ENCODE results near the gene SPIN3. TPM values are rescaled to one million over a fixed set of nuclear protein-coding genes. Genes with fewer than 3 reads are reported as not detected.
A peak's percentile ranks its signal among the peaks of the same experiment; 100 is the strongest.

Gene SPIN3
- total and polyA plus RNA-seq, 2 of the 13 experiments (the other 11 are each of a cell fraction or from before 2014, with no cell fraction given): 8.4 to 8.8 TPM

DNA sequence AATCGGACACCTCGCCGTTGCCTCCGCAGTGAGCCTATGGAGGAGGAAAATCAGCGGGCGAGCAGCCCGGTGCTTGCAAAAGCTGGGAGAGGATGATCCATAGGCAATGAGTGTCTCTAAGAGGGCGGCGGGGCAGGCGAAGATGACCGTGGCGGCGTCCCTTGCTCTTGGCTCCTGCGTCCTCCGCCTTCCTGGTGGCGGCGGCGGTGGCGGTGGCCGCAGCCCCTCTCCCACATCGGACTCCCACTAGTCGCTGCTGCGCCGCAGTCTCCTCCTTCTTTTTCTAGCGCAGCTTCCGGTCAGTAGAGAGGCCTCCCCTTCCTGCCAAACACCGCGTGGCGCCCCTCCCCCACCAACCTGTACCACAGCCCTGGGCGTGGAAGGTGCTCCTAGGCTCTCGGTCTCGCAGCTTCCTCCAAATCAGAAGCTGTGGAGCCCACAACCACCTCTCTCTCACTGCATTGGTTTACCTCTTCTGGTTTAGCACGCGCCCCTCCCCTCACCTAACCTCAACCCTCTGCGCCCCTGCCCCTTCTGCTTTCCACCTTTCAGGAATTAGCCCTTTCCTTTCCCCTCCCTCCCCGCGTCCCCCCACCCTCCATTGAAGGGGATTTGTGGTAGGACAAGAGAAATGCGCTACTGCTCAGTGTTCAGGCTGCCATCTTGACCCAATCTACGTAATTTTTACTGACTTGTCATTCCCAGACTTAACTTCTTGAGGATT, at the start of gene SPIN3 (continued):
- TF ChIP-seq HES4 (CRISPR knock-in tag; IDR thresholded peaks at IDR 0.05; ENCODE audit: borderline replicate concordance) (peak; percentile 80; the same call in 1 of the 2 replicates), ZFP1 (CRISPR knock-in tag; IDR thresholded peaks at IDR 0.05) (no peak; the same call in 1 of the 2 replicates), ZNF263 (CRISPR knock-in tag; IDR thresholded peaks at IDR 0.05) (peak; percentile 62), RNF2 (conservative IDR thresholded peaks at IDR 0.05; ENCODE audit: low read depth) (no peak), ZEB1 (IDR thresholded peaks at IDR 0.05; ENCODE audit: insufficient replicate concordance, low read depth) (no peak), HMG20A (CRISPR knock-in tag; IDR thresholded peaks at IDR 0.05; ENCODE audit: borderline replicate concordance) (no peak), SP4 (CRISPR knock-in tag; IDR thresholded peaks at IDR 0.05) (peak; percentile 58; the same call in 1 of the 2 replicates), ZNF589 (CRISPR knock-in tag; conservative IDR thresholded peaks at IDR 0.05) (no peak), ATF1 (CRISPR knock-in tag; IDR thresholded peaks at IDR 0.05) (no peak), TBL1XR1 (IDR thresholded peaks at IDR 0.05; ENCODE audit: borderline replicate concordance, low read length, partially characterized antibody) (no peak), XRCC5 (optimal IDR thresholded peaks at IDR 0.05; ENCODE audit: low read length) (peak; percentile 64), SP140L (CRISPR knock-in tag; IDR thresholded peaks at IDR 0.05; ENCODE audit: borderline replicate concordance) (no peak), ZNF883 (CRISPR knock-in tag; IDR thresholded peaks at IDR 0.05; ENCODE audit: not compliant biosample characterization) (no peak), CHD2 (IDR thresholded peaks at IDR 0.05; ENCODE audit: low read depth, low read length) (no peak), NFRKB (IDR thresholded peaks at IDR 0.05) (no peak), ZNF75D (CRISPR knock-in tag; IDR thresholded peaks at IDR 0.05; ENCODE audit: borderline replicate concordance) (no peak), SPEN (CRISPR knock-in tag; IDR thresholded peaks at IDR 0.05; ENCODE audit: low read depth) (0 out of 2 replicates have a peak, but pooled peaks have one; percentile 43), ZNF777 (CRISPR knock-in tag; IDR thresholded peaks at IDR 0.05) (no peak)
- TF ChIP-seq, protein P1, sequence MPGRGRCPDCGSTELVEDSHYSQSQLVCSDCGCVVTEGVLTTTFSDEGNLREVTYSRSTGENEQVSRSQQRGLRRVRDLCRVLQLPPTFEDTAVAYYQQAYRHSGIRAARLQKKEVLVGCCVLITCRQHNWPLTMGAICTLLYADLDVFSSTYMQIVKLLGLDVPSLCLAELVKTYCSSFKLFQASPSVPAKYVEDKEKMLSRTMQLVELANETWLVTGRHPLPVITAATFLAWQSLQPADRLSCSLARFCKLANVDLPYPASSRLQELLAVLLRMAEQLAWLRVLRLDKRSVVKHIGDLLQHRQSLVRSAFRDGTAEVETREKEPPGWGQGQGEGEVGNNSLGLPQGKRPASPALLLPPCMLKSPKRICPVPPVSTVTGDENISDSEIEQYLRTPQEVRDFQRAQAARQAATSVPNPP (CRISPR knock-in tag; IDR thresholded peaks at IDR 0.05): no peak
- TF ChIP-seq, protein P2, sequence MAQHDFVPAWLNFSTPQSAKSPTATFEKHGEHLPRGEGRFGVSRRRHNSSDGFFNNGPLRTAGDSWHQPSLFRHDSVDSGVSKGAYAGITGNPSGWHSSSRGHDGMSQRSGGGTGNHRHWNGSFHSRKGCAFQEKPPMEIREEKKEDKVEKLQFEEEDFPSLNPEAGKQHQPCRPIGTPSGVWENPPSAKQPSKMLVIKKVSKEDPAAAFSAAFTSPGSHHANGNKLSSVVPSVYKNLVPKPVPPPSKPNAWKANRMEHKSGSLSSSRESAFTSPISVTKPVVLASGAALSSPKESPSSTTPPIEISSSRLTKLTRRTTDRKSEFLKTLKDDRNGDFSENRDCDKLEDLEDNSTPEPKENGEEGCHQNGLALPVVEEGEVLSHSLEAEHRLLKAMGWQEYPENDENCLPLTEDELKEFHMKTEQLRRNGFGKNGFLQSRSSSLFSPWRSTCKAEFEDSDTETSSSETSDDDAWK (CRISPR knock-in tag; IDR thresholded peaks at IDR 0.05): no peak
- TF ChIP-seq, protein P3, sequence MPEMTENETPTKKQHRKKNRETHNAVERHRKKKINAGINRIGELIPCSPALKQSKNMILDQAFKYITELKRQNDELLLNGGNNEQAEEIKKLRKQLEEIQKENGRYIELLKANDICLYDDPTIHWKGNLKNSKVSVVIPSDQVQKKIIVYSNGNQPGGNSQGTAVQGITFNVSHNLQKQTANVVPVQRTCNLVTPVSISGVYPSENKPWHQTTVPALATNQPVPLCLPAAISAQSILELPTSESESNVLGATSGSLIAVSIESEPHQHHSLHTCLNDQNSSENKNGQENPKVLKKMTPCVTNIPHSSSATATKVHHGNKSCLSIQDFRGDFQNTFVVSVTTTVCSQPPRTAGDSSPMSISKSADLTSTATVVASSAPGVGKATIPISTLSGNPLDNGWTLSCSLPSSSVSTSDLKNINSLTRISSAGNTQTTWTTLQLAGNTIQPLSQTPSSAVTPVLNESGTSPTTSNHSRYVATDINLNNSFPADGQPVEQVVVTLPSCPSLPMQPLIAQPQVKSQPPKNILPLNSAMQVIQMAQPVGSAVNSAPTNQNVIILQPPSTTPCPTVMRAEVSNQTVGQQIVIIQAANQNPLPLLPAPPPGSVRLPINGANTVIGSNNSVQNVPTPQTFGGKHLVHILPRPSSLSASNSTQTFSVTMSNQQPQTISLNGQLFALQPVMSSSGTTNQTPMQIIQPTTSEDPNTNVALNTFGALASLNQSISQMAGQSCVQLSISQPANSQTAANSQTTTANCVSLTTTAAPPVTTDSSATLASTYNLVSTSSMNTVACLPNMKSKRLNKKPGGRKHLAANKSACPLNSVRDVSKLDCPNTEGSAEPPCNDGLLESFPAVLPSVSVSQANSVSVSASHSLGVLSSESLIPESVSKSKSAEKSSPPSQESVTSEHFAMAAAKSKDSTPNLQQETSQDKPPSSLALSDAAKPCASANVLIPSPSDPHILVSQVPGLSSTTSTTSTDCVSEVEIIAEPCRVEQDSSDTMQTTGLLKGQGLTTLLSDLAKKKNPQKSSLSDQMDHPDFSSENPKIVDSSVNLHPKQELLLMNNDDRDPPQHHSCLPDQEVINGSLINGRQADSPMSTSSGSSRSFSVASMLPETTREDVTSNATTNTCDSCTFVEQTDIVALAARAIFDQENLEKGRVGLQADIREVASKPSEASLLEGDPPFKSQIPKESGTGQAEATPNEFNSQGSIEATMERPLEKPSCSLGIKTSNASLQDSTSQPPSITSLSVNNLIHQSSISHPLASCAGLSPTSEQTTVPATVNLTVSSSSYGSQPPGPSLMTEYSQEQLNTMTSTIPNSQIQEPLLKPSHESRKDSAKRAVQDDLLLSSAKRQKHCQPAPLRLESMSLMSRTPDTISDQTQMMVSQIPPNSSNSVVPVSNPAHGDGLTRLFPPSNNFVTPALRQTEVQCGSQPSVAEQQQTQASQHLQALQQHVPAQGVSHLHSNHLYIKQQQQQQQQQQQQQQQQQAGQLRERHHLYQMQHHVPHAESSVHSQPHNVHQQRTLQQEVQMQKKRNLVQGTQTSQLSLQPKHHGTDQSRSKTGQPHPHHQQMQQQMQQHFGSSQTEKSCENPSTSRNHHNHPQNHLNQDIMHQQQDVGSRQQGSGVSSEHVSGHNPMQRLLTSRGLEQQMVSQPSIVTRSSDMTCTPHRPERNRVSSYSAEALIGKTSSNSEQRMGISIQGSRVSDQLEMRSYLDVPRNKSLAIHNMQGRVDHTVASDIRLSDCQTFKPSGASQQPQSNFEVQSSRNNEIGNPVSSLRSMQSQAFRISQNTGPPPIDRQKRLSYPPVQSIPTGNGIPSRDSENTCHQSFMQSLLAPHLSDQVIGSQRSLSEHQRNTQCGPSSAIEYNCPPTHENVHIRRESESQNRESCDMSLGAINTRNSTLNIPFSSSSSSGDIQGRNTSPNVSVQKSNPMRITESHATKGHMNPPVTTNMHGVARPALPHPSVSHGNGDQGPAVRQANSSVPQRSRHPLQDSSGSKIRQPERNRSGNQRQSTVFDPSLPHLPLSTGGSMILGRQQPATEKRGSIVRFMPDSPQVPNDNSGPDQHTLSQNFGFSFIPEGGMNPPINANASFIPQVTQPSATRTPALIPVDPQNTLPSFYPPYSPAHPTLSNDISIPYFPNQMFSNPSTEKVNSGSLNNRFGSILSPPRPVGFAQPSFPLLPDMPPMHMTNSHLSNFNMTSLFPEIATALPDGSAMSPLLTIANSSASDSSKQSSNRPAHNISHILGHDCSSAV (CRISPR knock-in tag; IDR thresholded peaks at IDR 0.05; ENCODE audit: borderline replicate concordance): no peak

Data from HepG2 (cell line).